IMR-90 (cell line): ENCODE results near the gene OR6C3. TPM values are rescaled to one million over a fixed set of nuclear protein-coding genes. Genes with fewer than 3 reads are reported as not detected.

ENCODE experiments used
- ATAC-seq: fragments of 200-7000 bp; cut with Tn5 transposase; 2 replicates; pipeline ENCODE4 v1.9.1; 2020; ENCODE audit warnings: low read depth, mild to moderate bottlenecking, moderate library complexity
- BruUV-seq: library from RNA; stranded (reverse); fragments of 400-500 nt; replicated peaks from 2 replicates; lab custom pipeline; 2021; lab: Mats Ljungman, UMichigan
- CTCF ChIA-PET: fragments of 300-600 bp; formaldehyde crosslinking; extraction: SDS; loops from one replicate; lab custom pipeline; 2021; ENCODE audit warnings: antibody characterized with exemption; lab: Yijun Ruan, JAX
- POLR2A ChIA-PET: fragments of 300-600 bp; sonication (Branson Sonifier 250); formaldehyde crosslinking; loops from one replicate; lab custom pipeline; 2022; ENCODE audit warnings: antibody characterized with exemption; ENCODE audit not compliant: unreplicated experiment; lab: Charles Lee
- DNase-seq: peaks from one replicate; pipeline ENCODE4 v3.0.0; 2013
- H2AFZ ChIP-seq: replicated peaks from 2 replicates; pipeline ENCODE3; 2013; ENCODE audit warnings: low read length, mild to moderate bottlenecking; ENCODE audit not compliant: poor library complexity
- H2AK5ac ChIP-seq: 2 replicates; pipeline ENCODE4 v1.6.1; 2013; ENCODE audit warnings: low read depth, low read length, inconsistent platforms
- H2AK9ac ChIP-seq: replicated peaks from 2 replicates; pipeline ENCODE3; 2013; ENCODE audit warnings: mild to moderate bottlenecking, low read depth, low read length, moderate library complexity; ENCODE audit not compliant: poor library complexity
- H2BK120ac ChIP-seq: 2 replicates; pipeline ENCODE4 v1.6.1; 2013; ENCODE audit warnings: low read depth, low read length, inconsistent platforms
- H2BK15ac ChIP-seq: 3 replicates; pipeline ENCODE4 v1.6.1; 2013; ENCODE audit warnings: low read depth, low read length, inconsistent platforms
- H2BK20ac ChIP-seq: 2 replicates; pipeline ENCODE4 v1.6.1; 2013; ENCODE audit warnings: low read depth, mild to moderate bottlenecking, inconsistent platforms, low read length, moderate library complexity
- H2BK5ac ChIP-seq: 2 replicates; pipeline ENCODE4 v1.6.1; 2013; ENCODE audit warnings: mild to moderate bottlenecking, low read depth, low read length, inconsistent platforms; ENCODE audit not compliant: poor library complexity, severe bottlenecking
- H3K14ac ChIP-seq: replicated peaks from 2 replicates; pipeline ENCODE4 v1.6.1; 2013; ENCODE audit warnings: low read depth, low read length, inconsistent platforms
- H3K18ac ChIP-seq: 2 replicates; pipeline ENCODE4 v1.6.1; 2013; ENCODE audit warnings: low read depth, low read length, control low read depth
- H3K23ac ChIP-seq: 2 replicates; pipeline ENCODE4 v1.6.1; 2013; ENCODE audit warnings: low read depth, low read length, inconsistent platforms
- H3K27ac ChIP-seq: 2 replicates; pipeline ENCODE4 v1.5.1; 2013; ENCODE audit warnings: mild to moderate bottlenecking, control low read depth, low read length; ENCODE audit not compliant: insufficient read depth
- H3K27me3 ChIP-seq: 2 replicates; pipeline ENCODE4 v1.6.1; 2013; ENCODE audit warnings: low read length; ENCODE audit not compliant: control insufficient read depth, insufficient read depth
- H3K36me3 ChIP-seq: 2 replicates; pipeline ENCODE4 v1.6.1; 2013; ENCODE audit warnings: low read length, mixed read lengths; ENCODE audit not compliant: control insufficient read depth, insufficient read depth
- H3K4ac ChIP-seq: 2 replicates; pipeline ENCODE4 v1.6.1; 2013; ENCODE audit warnings: low read depth, low read length, inconsistent platforms
- H3K4me1 ChIP-seq: 2 replicates; pipeline ENCODE4 v1.6.1; 2013; ENCODE audit warnings: low read length, mixed read lengths; ENCODE audit not compliant: control insufficient read depth, insufficient read depth
- H3K4me2 ChIP-seq: 2 replicates; pipeline ENCODE4 v1.6.1; 2013; ENCODE audit warnings: low read depth, mild to moderate bottlenecking, control low read depth, low read length, moderate library complexity
- H3K4me3 ChIP-seq: 2 replicates; pipeline ENCODE4 v1.5.1; 2013; ENCODE audit warnings: low read depth, mild to moderate bottlenecking, control low read depth, low read length, moderate library complexity; ENCODE audit not compliant: insufficient read depth
- H3K56ac ChIP-seq: 2 replicates; pipeline ENCODE4 v1.6.1; 2013; ENCODE audit warnings: low read length, inconsistent platforms; ENCODE audit not compliant: insufficient read depth; ENCODE audit errors: extremely low read depth
- H3K79me1 ChIP-seq, 2 experiments: 2 replicates each; pipeline ENCODE4 v1.6.1; 2013; ENCODE audit warnings: low read length in 2 of 2, inconsistent platforms in 1 of 2, low read depth in 1 of 2
- H3K9ac ChIP-seq: 2 replicates; pipeline ENCODE4 v1.6.1; 2013; ENCODE audit warnings: low read depth, low read length, control low read depth
- H3K9me1 ChIP-seq: 2 replicates; pipeline ENCODE4 v1.6.1; 2013; ENCODE audit warnings: low read length, inconsistent platforms; ENCODE audit not compliant: insufficient read depth
- H3K9me3 ChIP-seq: 2 replicates; pipeline ENCODE4 v1.6.1; 2013; ENCODE audit warnings: low read length; ENCODE audit not compliant: control insufficient read depth, insufficient read depth
- H4K20me1 ChIP-seq: 2 replicates; pipeline ENCODE4 v1.6.1; 2013; ENCODE audit warnings: low read length, inconsistent platforms; ENCODE audit not compliant: insufficient read depth
- H4K5ac ChIP-seq: 2 replicates; pipeline ENCODE4 v1.6.1; 2013; ENCODE audit warnings: mild to moderate bottlenecking, low read depth, low read length, control low read depth
- H4K8ac ChIP-seq, 2 experiments: 2 replicates each; pipeline ENCODE4 v1.6.1; 2013; ENCODE audit warnings: low read depth in 2 of 2, low read length in 2 of 2, control low read depth in 1 of 2, inconsistent platforms in 1 of 2
- H4K91ac ChIP-seq: 2 replicates; pipeline ENCODE4 v1.6.1; 2013; ENCODE audit warnings: low read depth, low read length, inconsistent platforms; ENCODE audit not compliant: insufficient read depth
- BHLHE40 ChIP-seq: fragments of 150-350 bp; IDR thresholded peaks from 2 replicates; pipeline ENCODE4 v1.6.1; 2016; ENCODE audit warnings: mild to moderate bottlenecking, low read depth, low read length
- CEBPB ChIP-seq: IDR thresholded peaks from 2 replicates; pipeline ENCODE4 v1.6.1; 2012; ENCODE audit warnings: low read depth, low read length, improper control_type of control experiment
- CHD1 ChIP-seq: IDR thresholded peaks from 2 replicates; pipeline ENCODE4 v1.6.1; 2012; ENCODE audit warnings: low read depth, low read length, improper control_type of control experiment
- FOS ChIP-seq: fragments of 150-350 bp; IDR thresholded peaks from 2 replicates; pipeline ENCODE4 v1.6.1; 2016; ENCODE audit warnings: low read depth, low read length
- MAFK ChIP-seq: IDR thresholded peaks from 2 replicates; pipeline ENCODE4 v1.6.1; 2012; ENCODE audit warnings: low read depth, low read length, improper control_type of control experiment
- MAZ ChIP-seq: IDR thresholded peaks from 2 replicates; pipeline ENCODE4 v1.6.1; 2012; ENCODE audit warnings: low read depth, mild to moderate bottlenecking, low read length, improper control_type of control experiment, moderate library complexity, borderline replicate concordance
- MXI1 ChIP-seq: IDR thresholded peaks from 2 replicates; pipeline ENCODE4 v1.6.1; 2012; ENCODE audit warnings: low read depth, mild to moderate bottlenecking, low read length, moderate library complexity, borderline replicate concordance
- NFE2L2 ChIP-seq: fragments of 150-350 bp; IDR thresholded peaks from 2 replicates; pipeline ENCODE4 v1.6.1; 2016; ENCODE audit warnings: low read depth, mild to moderate bottlenecking, low read length
- POLR2A ChIP-seq: IDR thresholded peaks from 2 replicates; pipeline ENCODE4 v1.6.1; 2012; ENCODE audit warnings: mild to moderate bottlenecking, low read depth, low read length
- RAD21 ChIP-seq: IDR thresholded peaks from 2 replicates; pipeline ENCODE4 v1.6.1; 2012; ENCODE audit warnings: low read length, improper control_type of control experiment
- RFX5 ChIP-seq: IDR thresholded peaks from 2 replicates; pipeline ENCODE4 v1.8.0; 2012; ENCODE audit warnings: low read depth, mild to moderate bottlenecking, low read length, moderate library complexity
- SMC3 ChIP-seq: fragments of 150-350 bp; IDR thresholded peaks from 2 replicates; pipeline ENCODE4 v1.6.1; 2016; ENCODE audit warnings: low read depth, mild to moderate bottlenecking, antibody characterized with exemption, low read length, moderate library complexity
- WGBS, 2 experiments: methylation state at CpG; one replicate each; pipeline versions ENCODE4 v1.1.5 to v1.1.7; 2013; ENCODE audit warnings: missing lambda C conversion rate in 2 of 2; ENCODE audit not compliant: insufficient read length in 1 of 2; ENCODE audit errors: extremely low coverage in 2 of 2; 5-methylcytosine and 5-hydroxymethylcytosine counted together
- dilution Hi-C: fragments of 300-500 bp; cut with HindIII; formaldehyde crosslinking; loops from one replicate; pipeline ENCODE4 v1.14.3; 2018; ENCODE audit warnings: low sequenced_read_pairs; ENCODE audit not compliant: unreplicated experiment
- in situ Hi-C: fragments of 300-500 bp; cut with MboI; formaldehyde crosslinking; loops from 3 replicates; pipeline ENCODE4 v1.14.3; 2019; ENCODE audit warnings: low sequenced_read_pairs, inconsistent platforms, mixed read lengths
- intact Hi-C: fragments of 100-400 bp; cut with micrococcal nuclease; formaldehyde crosslinking; loops from 2 replicates; pipeline ENCODE4 v1.10.0; 2022
- polyA plus RNA-seq, 3 experiments: library from polyadenylated mRNA; depleted of rRNA; stranded (reverse); fragments of >200 nt; gene quantifications; 2 replicates each; pipeline ENCODE4 v1.2.3, GENCODE V29; 2012; ENCODE audit warnings: low replicate concordance in 1 of 3
- total RNA-seq: library from RNA; depleted of rRNA; stranded (reverse); fragments of >200 nt; gene quantifications from 2 replicates; pipeline ENCODE4 v1.2.3, GENCODE V29; 2012
- TF ChIP-seq, protein P1 (sequence below): fragments of 150-350 bp; IDR thresholded peaks from 2 replicates; pipeline ENCODE4 v1.6.1; 2016; ENCODE audit warnings: low read depth, mild to moderate bottlenecking, low read length, moderate library complexity, borderline replicate concordance
- TF ChIP-seq, protein P2 (sequence below): conservative IDR thresholded peaks from 2 replicates; pipeline ENCODE4 v1.5.1; 2012; ENCODE audit warnings: mild to moderate bottlenecking, low read depth, low read length, improper control_type of control experiment
- TF ChIP-seq, protein P3 (sequence below): fragments of 150-350 bp; IDR thresholded peaks from 2 replicates; pipeline ENCODE4 v1.6.1; 2017; ENCODE audit warnings: mild to moderate bottlenecking, antibody characterized with exemption, low read length, low read depth

OR6C3 gene
- total and polyA plus RNA-seq, 2 of the 4 experiments (the other 2 are of a cell fraction): not detected

DNA sequence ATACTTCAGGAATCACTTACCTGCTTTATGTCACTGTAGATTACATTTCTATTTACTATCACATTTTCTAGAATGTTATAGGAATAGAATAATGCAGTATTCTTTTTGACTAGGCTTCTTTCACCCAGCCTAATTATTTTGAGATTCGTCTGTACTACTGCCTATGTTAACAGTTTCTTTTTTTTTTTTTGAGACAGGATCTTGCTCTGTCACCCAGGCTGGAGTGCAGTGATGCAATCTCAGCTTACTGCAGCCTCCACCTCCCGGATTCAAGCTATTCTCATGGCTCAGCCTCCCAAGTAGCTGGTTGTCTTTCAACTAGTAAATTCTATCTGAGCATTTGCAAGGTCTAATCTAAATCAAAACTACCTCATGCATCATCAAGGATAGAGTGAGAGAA, 40.5 kb upstream of the OR6C3 start:
- dilution Hi-C loops (no loop called here), in situ Hi-C loops (no loop called here), intact Hi-C loops (no loop called here)
- no peaks in the 10 kb centered on the region for H3K9me1 ChIP-seq
- no peaks in the 10 kb centered on the region for H3K79me1 ChIP-seq
- H4K5ac ChIP-seq: no peak overlapping the region
- no peaks in the 10 kb centered on the region for H3K9me3 ChIP-seq
- H3K56ac ChIP-seq: no peak overlapping the region
- no peak overlapping the region for H2AK5ac ChIP-seq
- H3K9ac ChIP-seq: no peak overlapping the region
- DNase-seq: no peak
- H4K91ac ChIP-seq: no peak overlapping the region
- no peak overlapping the region for H3K4me2 ChIP-seq
- CTCF ChIA-PET: no interaction called here
- H4K8ac ChIP-seq: no peak overlapping the region
- H2BK15ac ChIP-seq: no peak overlapping the region
- no peak overlapping the region for H2BK120ac ChIP-seq
- TF ChIP-seq, protein P1, sequence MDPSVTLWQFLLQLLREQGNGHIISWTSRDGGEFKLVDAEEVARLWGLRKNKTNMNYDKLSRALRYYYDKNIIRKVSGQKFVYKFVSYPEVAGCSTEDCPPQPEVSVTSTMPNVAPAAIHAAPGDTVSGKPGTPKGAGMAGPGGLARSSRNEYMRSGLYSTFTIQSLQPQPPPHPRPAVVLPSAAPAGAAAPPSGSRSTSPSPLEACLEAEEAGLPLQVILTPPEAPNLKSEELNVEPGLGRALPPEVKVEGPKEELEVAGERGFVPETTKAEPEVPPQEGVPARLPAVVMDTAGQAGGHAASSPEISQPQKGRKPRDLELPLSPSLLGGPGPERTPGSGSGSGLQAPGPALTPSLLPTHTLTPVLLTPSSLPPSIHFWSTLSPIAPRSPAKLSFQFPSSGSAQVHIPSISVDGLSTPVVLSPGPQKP: no peak
- no peak for TF ChIP-seq BHLHE40
- no peak for TF ChIP-seq MAFK
- no peak for TF ChIP-seq MAZ
- no peak for TF ChIP-seq CEBPB
- TF ChIP-seq, protein P2, sequence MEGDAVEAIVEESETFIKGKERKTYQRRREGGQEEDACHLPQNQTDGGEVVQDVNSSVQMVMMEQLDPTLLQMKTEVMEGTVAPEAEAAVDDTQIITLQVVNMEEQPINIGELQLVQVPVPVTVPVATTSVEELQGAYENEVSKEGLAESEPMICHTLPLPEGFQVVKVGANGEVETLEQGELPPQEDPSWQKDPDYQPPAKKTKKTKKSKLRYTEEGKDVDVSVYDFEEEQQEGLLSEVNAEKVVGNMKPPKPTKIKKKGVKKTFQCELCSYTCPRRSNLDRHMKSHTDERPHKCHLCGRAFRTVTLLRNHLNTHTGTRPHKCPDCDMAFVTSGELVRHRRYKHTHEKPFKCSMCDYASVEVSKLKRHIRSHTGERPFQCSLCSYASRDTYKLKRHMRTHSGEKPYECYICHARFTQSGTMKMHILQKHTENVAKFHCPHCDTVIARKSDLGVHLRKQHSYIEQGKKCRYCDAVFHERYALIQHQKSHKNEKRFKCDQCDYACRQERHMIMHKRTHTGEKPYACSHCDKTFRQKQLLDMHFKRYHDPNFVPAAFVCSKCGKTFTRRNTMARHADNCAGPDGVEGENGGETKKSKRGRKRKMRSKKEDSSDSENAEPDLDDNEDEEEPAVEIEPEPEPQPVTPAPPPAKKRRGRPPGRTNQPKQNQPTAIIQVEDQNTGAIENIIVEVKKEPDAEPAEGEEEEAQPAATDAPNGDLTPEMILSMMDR: no peak
- no peak for TF ChIP-seq FOS
- TF ChIP-seq MXI1: no peak
- TF ChIP-seq, protein P3, sequence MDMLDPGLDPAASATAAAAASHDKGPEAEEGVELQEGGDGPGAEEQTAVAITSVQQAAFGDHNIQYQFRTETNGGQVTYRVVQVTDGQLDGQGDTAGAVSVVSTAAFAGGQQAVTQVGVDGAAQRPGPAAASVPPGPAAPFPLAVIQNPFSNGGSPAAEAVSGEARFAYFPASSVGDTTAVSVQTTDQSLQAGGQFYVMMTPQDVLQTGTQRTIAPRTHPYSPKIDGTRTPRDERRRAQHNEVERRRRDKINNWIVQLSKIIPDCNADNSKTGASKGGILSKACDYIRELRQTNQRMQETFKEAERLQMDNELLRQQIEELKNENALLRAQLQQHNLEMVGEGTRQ: no peak
- no peak for TF ChIP-seq NFE2L2
- TF ChIP-seq RFX5: no peak
- no peak for TF ChIP-seq RAD21
- no peak for TF ChIP-seq POLR2A
- no peak for TF ChIP-seq SMC3
- TF ChIP-seq CHD1: no peak
- no peak overlapping the region for H3K4me3 ChIP-seq
- no peaks in the 10 kb centered on the region for H3K36me3 ChIP-seq
- no TSS peak for BruUV-seq
- H4K20me1 ChIP-seq: no peaks in the 10 kb centered on the region
- H2BK20ac ChIP-seq: no peak overlapping the region
- H3K14ac ChIP-seq: no peak overlapping the region
- POLR2A ChIA-PET: no interaction called here
- no peak overlapping the region for H3K27ac ChIP-seq
- no peak overlapping the region for H2AFZ ChIP-seq
- no peaks in the 10 kb centered on the region for H3K4me1 ChIP-seq
- no peak overlapping the region for H2AK9ac ChIP-seq
- no peak overlapping the region for H3K23ac ChIP-seq
- no peak overlapping the region for H3K18ac ChIP-seq
- no peaks in the 10 kb centered on the region for H3K27me3 ChIP-seq
- no peak overlapping the region for H3K4ac ChIP-seq
- WGBS, 2 experiments: no CpG with 5 or more reads among the region's 2 CpGs
- H2BK5ac ChIP-seq: no peak overlapping the region
- ATAC-seq: no peak
